Bronchial epithelial cell (primary cell): ENCODE measurements around the gene TRPT1. TPM values are rescaled to one million over a fixed set of nuclear protein-coding genes. Genes with fewer than 3 reads are reported as not detected.

Source experiments
- DNase-seq: peaks from one replicate; pipeline ENCODE4 v3.0.0-alpha.2; 2010; ENCODE audit warnings: low read depth
- FAIRE-seq: peaks from 2 replicates; lab custom pipeline; 2011; peaks lifted over from hg19 to GRCh38; lab: Jason Lieb, UNC
- H3K27me3 ChIP-seq: 2 replicates; pipeline ENCODE4 v1.5.1; 2011; ENCODE audit warnings: low read length; ENCODE audit not compliant: control insufficient read depth, insufficient read depth
- H3K36me3 ChIP-seq: 2 replicates; pipeline ENCODE4 v1.5.1; 2011; ENCODE audit warnings: low read length; ENCODE audit not compliant: control insufficient read depth, insufficient read depth
- H3K4me3 ChIP-seq: 2 replicates; pipeline ENCODE4 v1.5.1; 2011; ENCODE audit warnings: mild to moderate bottlenecking, low read depth, low read length, control low read depth
- total RNA-seq: library from RNA; depleted of rRNA; stranded (reverse); fragments of >200 nt; gene quantifications from 2 replicates; pipeline ENCODE4 v1.2.1, GENCODE V29; 2014
- TF ChIP-seq, protein P1 (sequence below): IDR thresholded peaks from 2 replicates; pipeline ENCODE4 v1.5.1; 2011; ENCODE audit warnings: mild to moderate bottlenecking, moderate library complexity, low read length, control low read depth, inconsistent platforms; ENCODE audit not compliant: insufficient read depth, severe bottlenecking

Gene TRPT1
- total RNA-seq, 1 donor from 2014 or later: 24.5 TPM

DNA sequence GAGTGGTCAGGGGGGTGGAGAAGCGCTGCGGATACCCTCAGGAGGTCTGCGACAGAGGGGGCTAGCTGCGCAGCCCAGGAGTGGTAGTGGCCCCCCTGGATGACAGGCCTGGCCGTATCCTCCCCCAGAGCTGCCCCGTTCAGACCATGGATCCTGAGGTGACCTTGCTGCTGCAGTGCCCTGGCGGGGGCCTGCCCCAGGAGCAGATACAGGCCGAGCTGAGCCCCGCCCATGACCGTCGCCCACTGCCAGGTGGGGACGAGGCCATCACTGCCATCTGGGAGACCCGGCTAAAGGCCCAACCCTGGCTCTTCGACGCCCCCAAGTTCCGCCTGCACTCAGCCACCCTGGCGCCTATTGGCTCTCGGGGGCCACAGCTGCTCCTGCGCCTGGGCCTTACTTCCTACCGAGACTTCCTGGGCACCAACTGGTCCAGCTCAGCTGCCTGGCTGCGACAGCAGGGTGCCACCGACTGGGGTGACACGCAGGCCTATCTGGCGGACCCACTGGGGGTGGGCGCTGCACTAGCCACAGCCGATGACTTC is 593 bp upstream of the TRPT1 start:
- DNase-seq (no peak), FAIRE-seq (no peak)
- Histone ChIP-seq H3K36me3 (peaks cover 10% of the 10 kb centered on the region), H3K4me3 (peak overlapping the region; percentile 65), H3K27me3 (no peaks in the 10 kb centered on the region)
- TF ChIP-seq, protein P1, sequence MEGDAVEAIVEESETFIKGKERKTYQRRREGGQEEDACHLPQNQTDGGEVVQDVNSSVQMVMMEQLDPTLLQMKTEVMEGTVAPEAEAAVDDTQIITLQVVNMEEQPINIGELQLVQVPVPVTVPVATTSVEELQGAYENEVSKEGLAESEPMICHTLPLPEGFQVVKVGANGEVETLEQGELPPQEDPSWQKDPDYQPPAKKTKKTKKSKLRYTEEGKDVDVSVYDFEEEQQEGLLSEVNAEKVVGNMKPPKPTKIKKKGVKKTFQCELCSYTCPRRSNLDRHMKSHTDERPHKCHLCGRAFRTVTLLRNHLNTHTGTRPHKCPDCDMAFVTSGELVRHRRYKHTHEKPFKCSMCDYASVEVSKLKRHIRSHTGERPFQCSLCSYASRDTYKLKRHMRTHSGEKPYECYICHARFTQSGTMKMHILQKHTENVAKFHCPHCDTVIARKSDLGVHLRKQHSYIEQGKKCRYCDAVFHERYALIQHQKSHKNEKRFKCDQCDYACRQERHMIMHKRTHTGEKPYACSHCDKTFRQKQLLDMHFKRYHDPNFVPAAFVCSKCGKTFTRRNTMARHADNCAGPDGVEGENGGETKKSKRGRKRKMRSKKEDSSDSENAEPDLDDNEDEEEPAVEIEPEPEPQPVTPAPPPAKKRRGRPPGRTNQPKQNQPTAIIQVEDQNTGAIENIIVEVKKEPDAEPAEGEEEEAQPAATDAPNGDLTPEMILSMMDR: no peak

DNA sequence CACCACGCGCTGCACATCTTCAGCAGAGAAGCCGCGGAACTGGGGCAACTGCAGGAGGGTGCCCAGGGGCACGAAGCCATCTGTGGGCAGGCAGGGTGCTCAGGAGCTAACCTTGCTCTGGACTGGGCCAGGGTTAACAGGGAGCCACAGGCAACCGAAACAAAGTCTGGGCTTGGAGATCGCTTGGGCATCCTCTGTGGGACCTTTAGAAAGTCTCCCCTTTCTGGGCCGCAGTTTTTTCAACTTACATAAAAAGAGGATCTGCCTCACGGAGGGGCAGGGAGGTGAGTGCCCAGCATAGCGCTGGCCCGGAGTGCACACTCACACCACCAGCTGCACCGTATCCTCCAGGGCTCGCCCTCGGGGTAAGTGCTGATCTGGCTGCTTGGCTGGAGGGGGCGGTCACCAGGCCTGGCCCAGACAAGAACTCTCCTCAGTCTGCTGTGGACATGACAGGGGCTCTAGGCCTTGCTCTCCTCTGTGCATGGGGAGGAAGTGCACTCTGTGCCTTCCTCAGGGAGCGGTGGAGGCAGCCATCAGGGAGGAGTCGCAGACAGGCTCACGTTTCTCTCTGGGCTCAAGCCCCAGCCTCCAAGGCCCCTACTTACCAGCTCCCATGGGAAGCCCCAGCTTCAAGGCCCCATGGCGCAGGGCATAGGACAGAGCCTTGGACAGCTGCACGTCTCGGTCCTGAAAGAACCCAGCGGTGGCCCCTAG is 937 bp downstream of the TRPT1 start:
- FAIRE-seq: no peak

DNA sequence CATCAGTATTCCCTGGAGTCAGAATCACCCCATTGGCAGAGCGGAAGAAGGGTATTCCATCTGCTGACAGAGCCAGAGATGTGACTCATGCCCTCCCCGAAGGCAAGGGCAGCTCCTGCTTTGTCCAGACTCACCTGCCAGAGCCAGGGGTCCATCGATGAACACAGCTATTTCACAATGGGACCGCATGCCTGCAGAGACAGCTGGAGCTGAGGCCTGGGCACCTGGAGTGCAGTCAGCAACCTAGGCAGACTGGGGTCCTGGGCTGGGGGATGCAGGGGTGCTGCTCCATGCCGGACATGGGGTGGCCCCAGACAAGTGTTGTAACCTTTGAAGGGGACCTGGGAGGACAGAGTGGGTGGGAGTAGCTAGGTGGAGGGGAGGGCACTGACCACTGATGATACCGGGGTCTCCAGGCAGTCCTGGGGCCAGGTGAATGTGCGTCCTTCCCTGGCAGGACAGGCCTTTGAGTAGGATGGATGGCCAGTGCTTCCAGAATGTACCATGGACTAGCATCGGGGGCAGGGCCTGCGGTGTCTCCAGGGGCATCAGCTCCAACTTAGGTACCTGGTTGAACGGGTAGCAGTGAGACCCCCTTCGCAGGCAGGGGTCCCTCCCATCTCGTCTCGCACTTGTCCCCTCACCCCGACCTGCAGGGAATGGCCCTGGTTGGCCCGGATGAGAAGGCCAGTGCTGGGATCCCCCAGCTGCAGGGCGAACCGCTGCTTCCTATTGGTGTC is 1.7 kb downstream of the TRPT1 start:
- no peak for FAIRE-seq
- TF ChIP-seq, protein P1: no peak
- no peak overlapping the region for H3K4me3 ChIP-seq
- peaks cover 13% of the 10 kb centered on the region for H3K36me3 ChIP-seq
- no peaks in the 10 kb centered on the region for H3K27me3 ChIP-seq
- DNase-seq: peak; percentile 67

More for the DNA sequence above, 937 bp downstream of the TRPT1 start:
- TF ChIP-seq, protein P1: no peak
- no peaks in the 10 kb centered on the region for H3K27me3 ChIP-seq
- H3K4me3 ChIP-seq: peak overlapping the region; percentile 65
- DNase-seq: no peak
- peaks cover 12% of the 10 kb centered on the region for H3K36me3 ChIP-seq

DNA sequence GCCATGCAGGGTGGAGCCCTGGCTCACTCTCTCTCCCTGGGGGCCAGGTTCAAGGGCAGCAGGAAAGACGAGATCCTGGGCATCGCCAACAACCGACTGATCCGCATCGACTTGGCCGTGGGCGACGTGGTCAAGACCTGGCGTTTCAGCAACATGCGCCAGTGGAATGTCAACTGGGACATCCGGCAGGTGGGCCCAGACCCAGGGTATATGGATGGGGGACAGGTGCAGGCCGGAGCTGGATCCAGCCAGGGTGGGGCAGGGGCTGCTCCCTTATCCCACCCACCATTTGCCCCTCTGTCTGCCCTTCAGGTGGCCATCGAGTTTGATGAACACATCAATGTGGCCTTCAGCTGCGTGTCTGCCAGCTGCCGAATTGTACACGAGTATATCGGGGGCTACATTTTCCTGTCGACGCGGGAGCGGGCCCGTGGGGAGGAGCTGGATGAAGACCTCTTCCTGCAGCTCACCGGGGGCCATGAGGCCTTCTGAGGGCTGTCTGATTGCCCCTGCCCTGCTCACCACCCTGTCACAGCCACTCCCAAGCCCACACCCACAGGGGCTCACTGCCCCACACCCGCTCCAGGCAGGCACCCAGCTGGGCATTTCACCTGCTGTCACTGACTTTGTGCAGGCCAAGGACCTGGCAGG is 2.9 kb downstream of the TRPT1 start:
- TF ChIP-seq, protein P1: no peak
- no peak for FAIRE-seq
- Histone ChIP-seq H3K4me3 (no peak overlapping the region), H3K36me3 (peaks cover 13% of the 10 kb centered on the region), H3K27me3 (no peaks in the 10 kb centered on the region)
- no peak for DNase-seq

DNA sequence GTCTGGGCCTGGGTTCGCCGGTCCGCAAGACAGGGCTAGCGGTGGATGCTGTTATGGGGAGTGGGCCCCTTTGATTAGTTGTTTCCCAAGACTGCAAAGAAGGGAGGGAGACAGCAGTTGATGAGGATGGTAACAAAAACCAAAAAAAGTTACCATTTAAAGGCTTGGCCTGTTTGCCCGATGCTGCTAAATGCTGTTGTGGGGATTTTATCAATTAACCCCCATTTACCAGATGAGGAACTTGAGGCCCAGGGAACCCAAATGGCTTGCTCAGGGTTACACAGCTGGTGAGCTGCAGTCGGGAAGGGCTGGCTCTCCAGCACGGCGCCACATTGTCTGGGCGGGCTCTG is 3.4 kb downstream of the TRPT1 start:
- no peaks in the 10 kb centered on the region for H3K27me3 ChIP-seq
- H3K36me3 ChIP-seq: peaks cover 13% of the 10 kb centered on the region
- TF ChIP-seq, protein P1: no peak
- H3K4me3 ChIP-seq: no peak overlapping the region
- FAIRE-seq (no peak), DNase-seq (no peak)
